GM23338 (cell line): Measurements from ENCODE around the gene SLC8B1. TPM values are rescaled to one million over a fixed set of nuclear protein-coding genes. Genes with fewer than 3 reads are reported as not detected.

Source experiments
- CREB1 ChIP-seq: fragments of 250-450 bp; sonication (Bioruptor Pico); IDR thresholded peaks from 2 replicates; pipeline ENCODE4 v1.5.0; 2020; ENCODE audit warnings: low read depth, mild to moderate bottlenecking, moderate library complexity
- CTCF ChIP-seq, 2 experiments: fragments of 200-600 bp in 1 of 2; sonication (generic) in 1 of 2; conservative IDR thresholded peaks; 2 replicates each; pipeline versions ENCODE4 v1.5.1 to v1.6.1; 2016 to 2017; ENCODE audit warnings: antibody characterized with exemption in 2 of 2, low read depth in 2 of 2, mild to moderate bottlenecking in 2 of 2, moderate library complexity in 1 of 2
- ZNF462 ChIP-seq: fragments of 250-450 bp; sonication (Bioruptor Pico); IDR thresholded peaks from 2 replicates; pipeline ENCODE4 v1.5.0; 2020; ENCODE audit warnings: mild to moderate bottlenecking, moderate library complexity
- polyA plus RNA-seq: library from polyadenylated mRNA; unstranded; fragments of >200 nt; fragmentation: Nextera tagmentation; extraction: Ambion mirVana; gene quantifications from 2 replicates; pipeline ENCODE4 v1.2.1, GENCODE V29; 2016
- total RNA-seq: library from RNA; depleted of rRNA; stranded (reverse); fragments of >200 nt; shearing (Covaris generic); gene quantifications from 2 replicates; pipeline ENCODE4 v1.2.3, GENCODE V29; 2014
- TF ChIP-seq, protein P1 (sequence below): IDR thresholded peaks from one replicate; pipeline ENCODE4 v1.6.1; 2018; ENCODE audit warnings: antibody characterized with exemption; ENCODE audit not compliant: unreplicated experiment

The SLC8B1 gene
- total and polyA plus RNA-seq, 2 experiments from 2014 or later, result 6.0 to 8.9 TPM

DNA sequence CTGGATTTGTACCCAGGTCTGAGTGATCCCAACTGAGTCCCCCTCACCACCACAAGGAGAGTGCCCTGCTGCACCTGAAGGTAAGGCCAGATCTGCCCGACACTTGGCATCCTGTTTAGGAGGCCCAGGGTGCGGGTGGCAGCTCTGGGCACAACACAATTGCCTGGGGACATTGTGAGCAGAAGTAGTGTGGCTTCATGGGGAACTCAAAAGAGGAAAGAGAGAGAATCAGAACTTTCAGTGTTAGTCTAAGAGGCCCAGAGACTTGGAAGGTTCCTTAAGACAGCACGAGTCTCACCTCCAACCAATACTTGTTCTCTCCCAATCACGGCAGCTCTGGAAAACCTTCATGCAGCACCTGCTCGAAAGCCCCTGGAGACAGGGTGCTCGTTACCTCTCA lies 6.6 kb upstream of the SLC8B1 start (continued):
- TF ChIP-seq ZNF462 (no peak), CREB1 (CRISPR knock-in tag) (no peak), CTCF (conservative IDR thresholded peaks at IDR 0.05; ENCODE audit: low read depth in 2 of 2) (no peak)
- TF ChIP-seq, protein P1, sequence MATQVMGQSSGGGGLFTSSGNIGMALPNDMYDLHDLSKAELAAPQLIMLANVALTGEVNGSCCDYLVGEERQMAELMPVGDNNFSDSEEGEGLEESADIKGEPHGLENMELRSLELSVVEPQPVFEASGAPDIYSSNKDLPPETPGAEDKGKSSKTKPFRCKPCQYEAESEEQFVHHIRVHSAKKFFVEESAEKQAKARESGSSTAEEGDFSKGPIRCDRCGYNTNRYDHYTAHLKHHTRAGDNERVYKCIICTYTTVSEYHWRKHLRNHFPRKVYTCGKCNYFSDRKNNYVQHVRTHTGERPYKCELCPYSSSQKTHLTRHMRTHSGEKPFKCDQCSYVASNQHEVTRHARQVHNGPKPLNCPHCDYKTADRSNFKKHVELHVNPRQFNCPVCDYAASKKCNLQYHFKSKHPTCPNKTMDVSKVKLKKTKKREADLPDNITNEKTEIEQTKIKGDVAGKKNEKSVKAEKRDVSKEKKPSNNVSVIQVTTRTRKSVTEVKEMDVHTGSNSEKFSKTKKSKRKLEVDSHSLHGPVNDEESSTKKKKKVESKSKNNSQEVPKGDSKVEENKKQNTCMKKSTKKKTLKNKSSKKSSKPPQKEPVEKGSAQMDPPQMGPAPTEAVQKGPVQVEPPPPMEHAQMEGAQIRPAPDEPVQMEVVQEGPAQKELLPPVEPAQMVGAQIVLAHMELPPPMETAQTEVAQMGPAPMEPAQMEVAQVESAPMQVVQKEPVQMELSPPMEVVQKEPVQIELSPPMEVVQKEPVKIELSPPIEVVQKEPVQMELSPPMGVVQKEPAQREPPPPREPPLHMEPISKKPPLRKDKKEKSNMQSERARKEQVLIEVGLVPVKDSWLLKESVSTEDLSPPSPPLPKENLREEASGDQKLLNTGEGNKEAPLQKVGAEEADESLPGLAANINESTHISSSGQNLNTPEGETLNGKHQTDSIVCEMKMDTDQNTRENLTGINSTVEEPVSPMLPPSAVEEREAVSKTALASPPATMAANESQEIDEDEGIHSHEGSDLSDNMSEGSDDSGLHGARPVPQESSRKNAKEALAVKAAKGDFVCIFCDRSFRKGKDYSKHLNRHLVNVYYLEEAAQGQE, result no peak
